ENCODE data around the gene ASTN1. TPM values are rescaled to one million over a fixed set of nuclear protein-coding genes. Genes with fewer than 3 reads are reported as not detected.

The ASTN1 gene
- total RNA-seq, 1 experiment from 2014 or later: 0.42 TPM

GRCh38 chr1:176950736-176951324 lies 213.7 kb downstream of the ASTN1 start:
- Histone ChIP-seq H3K27me3 (ENCODE audit: insufficient read depth, low read length) (peaks cover 13% of the 10 kb centered on the region), H3K4me2 (ENCODE audit: low read length) (no peak overlapping the region), H4K20me1 (ENCODE audit: insufficient read depth) (no peaks in the 10 kb centered on the region), H3K9ac (ENCODE audit: low read length) (no peak overlapping the region), H3K27ac (ENCODE audit: low read depth, low read length) (no peak overlapping the region), H3K4me3 (replicated peaks in 1 of 2; ENCODE audit: low read depth in 1 of 2, low read length in 2 of 2) (no peak overlapping the region), H3K9me3 (ENCODE audit: control insufficient read depth in 1 of 2, insufficient read depth in 1 of 2, low read depth in 1 of 2, low read length in 2 of 2) (no peaks in the 10 kb centered on the region), H2AFZ (ENCODE audit: low read depth, low read length, poor library complexity, severe bottlenecking) (no peak overlapping the region), H3K79me2 (ENCODE audit: insufficient read depth, low read length) (no peaks in the 10 kb centered on the region), H3K9me2 (ENCODE audit: insufficient read depth) (no peaks in the 10 kb centered on the region), H3K4me1 (ENCODE audit: control insufficient read depth in 1 of 2, insufficient read depth in 2 of 2, low read length in 2 of 2) (no peaks in the 10 kb centered on the region), H3K36me3 (ENCODE audit: control insufficient read depth in 1 of 2, insufficient read depth in 2 of 2, low read length in 2 of 2) (no peaks in the 10 kb centered on the region)
- ATAC-seq (no peak), DNase-seq (ENCODE audit: low read depth, low spot score) (no peak)
- no TSS peak for BruUV-seq (replicated peaks)
- ChIA-PET POLR2A (no interaction called here), RAD21 (ENCODE audit: low non-redundant PET in 1 of 2, low total read pairs in 2 of 2, uncharacterized antibody in 2 of 2, unreplicated experiment in 2 of 2) (no interaction called here), CTCF (no interaction called here)
- intact Hi-C loops (cut with micrococcal nuclease): no loop called here
- TF ChIP-seq FOSL1 (IDR thresholded peaks at IDR 0.05; ENCODE audit: low read depth) (no peak), ZFX (IDR thresholded peaks at IDR 0.05) (no peak), EZH2phosphoT487 (IDR thresholded peaks at IDR 0.05; ENCODE audit: borderline replicate concordance) (no peak), EGR1 (IDR thresholded peaks at IDR 0.05; ENCODE audit: low read depth) (no peak), SIN3A (IDR thresholded peaks at IDR 0.05; ENCODE audit: low read depth) (no peak), JUND (IDR thresholded peaks at IDR 0.05) (no peak), ATF3 (IDR thresholded peaks at IDR 0.05) (no peak), CBX3 (IDR thresholded peaks at IDR 0.05; ENCODE audit: low read depth) (no peak), SP1 (IDR thresholded peaks at IDR 0.05; ENCODE audit: low read depth) (no peak), TCF7L2 (IDR thresholded peaks at IDR 0.05; ENCODE audit: borderline replicate concordance, extremely low read depth, insufficient read depth, insufficient read length) (no peak), POLR2A (IDR thresholded peaks at IDR 0.05; ENCODE audit: borderline replicate concordance, extremely low read depth, insufficient read depth, insufficient read length) (no peak), POLR2AphosphoS5 (IDR thresholded peaks at IDR 0.05; ENCODE audit: low read depth, low read length) (no peak), MAX (IDR thresholded peaks at IDR 0.05) (no peak), SRF (IDR thresholded peaks at IDR 0.05; ENCODE audit: low read depth) (no peak), ZNF274 (IDR thresholded peaks at IDR 0.05; ENCODE audit: low read depth, low read length) (no peak), ELF1 (IDR thresholded peaks at IDR 0.05; ENCODE audit: borderline replicate concordance, low read depth) (no peak), REST (IDR thresholded peaks at IDR 0.05; ENCODE audit: low read depth) (no peak), ZBTB33 (IDR thresholded peaks at IDR 0.05; ENCODE audit: extremely low read depth, insufficient replicate concordance, low read length) (no peak)

All from HCT116 (cell line).